NCI-H2171 treated with DMSO at 0.1 percent for 48 hours (cell line): ENCODE measurements around the gene LRRC26.
"Not testable (repeated sequence)": the region's sequence is repeated elsewhere in the genome, so short reads cannot be mapped to it uniquely, and the experiment has no call there.

Experiments
- DNase-seq: peaks from one replicate; lab custom pipeline; 2025; lab: John Stamatoyannopoulos, UW

LRRC26 gene

DNA sequence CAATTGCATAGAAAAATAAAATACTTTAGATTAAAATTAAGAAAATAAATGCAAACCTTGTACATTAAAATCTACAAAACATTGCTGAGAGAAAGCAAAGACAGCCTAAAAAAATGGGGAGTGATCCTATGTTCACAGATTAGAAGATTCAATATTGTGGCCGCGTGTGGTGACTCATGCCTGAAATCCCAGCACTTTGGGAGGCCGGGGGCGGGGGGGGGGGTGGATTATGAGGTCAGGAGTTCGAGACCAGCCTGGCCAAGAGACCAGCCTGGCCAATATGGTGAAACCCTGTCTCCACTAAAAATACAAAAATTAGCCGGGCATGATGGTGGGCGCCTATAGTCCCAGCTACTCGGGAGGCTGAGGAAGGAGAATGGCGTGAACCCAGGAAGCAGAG is 34.7 kb downstream of the LRRC26 start:
- not testable (repeated sequence) for DNase-seq

DNA sequence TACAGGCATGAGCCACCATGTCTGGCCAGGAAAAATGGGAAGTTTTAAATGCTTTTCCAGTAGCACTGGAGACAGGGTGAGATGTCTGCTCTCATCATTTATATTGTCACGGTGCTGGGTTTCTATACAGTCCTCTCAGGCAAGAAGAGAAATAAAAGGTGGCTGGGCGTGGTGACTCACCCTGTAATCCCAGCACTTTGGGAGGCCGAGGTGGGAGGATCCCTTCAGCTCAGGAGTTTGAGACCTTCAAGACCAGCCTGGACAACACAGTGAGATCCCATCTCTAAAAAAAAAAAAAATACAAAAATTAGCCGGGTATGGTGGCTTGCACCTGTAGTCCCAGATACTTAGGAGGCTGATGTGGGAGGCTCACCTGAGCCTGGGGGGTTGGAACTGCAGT is 35.7 kb downstream of the LRRC26 start:
- no peak for DNase-seq

DNA sequence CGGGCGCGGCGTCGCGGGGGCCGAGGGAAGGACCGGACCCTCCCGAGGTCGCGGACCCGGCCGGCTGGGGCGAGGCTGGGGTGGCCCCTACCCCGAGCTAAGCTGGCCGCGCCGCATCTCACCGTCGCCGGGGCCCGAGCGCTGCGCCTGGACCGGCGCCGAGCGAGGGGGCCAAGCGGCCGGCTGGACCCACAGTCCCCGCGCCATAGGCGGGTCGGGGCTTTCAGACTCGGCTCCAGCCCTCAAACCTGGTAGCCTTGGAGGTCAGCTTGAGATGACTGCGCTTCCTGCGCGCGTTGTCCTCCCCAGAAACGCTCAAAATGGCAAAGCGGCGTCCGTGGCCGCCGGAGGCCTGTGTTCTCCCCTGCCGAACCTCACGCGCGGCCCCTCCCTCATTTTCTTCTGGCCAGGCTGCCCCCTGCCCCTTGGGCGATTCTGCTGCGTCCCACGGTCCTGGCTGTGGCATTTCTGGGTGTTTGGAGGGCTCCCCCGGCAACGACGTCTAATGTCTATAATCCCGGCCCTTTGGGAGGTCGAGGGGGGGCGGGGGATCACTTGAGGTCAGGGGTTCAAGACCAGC is 39.6 kb downstream of the LRRC26 start:
- no peak for DNase-seq

DNA sequence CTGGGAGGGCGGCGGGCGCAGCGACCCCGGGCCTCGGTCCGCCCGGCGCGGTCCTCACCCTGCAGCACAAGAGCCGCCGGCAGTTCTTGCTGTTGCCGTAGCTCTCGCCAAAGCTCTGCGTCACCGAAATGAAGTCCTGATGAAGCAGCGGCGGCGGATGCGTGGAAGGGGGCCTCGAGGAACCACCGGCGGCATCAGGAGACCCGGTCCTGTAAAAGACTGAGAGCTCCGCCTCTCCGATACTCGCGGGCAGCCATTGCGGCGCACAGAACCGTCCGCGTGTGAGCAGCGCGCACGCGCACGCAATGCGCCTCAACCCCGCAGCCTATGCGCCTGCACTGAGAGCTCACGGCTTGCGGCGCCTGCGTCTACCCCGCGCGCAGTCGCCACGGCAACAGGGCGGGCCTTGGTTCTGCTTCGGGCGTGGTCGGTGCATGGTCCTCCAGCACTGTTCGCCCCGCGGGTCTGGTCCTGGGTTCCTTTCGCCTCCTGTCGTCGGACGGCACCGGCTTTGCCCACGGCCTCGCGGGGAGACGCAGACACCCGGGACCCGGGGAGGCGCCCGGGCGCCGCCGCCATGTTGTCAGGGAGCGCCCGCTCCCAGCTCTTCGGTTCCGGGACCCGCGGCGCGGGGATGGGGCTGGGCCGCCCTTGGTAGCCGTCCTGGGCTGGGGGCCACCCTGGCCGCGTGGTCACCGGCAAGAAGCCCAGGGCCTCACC is 40.2 kb downstream of the LRRC26 start:
- DNase-seq = peak; percentile 93

DNA sequence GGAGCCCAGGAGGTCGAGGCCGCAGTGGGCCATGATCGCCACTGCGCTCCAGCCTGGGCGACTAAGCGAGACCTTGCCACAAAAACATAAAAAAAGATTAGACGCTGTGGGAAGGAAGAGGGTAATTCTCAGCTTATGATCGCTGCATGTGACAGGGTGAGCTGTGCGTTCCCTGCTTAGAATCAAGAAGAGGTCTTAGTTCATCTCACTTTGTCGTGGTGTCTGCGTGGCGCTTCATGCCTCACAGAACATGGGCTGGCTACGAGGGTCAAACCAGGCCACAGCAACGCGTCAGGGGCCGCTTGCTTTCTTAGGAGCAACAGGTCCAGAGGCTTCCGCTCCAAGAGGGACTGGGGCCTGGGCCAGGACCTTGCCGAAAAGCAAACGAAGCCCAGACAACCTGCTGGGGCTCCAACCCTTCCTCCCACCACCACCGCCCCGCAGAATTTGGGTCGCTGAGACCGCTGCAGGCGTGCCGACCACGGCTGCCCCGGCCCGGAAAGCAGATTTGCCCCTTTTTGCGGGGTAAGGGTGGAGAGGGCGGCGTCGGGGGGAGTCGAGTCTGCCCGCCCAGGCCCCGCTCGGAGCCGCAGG is 40.9 kb downstream of the LRRC26 start:
- DNase-seq = no peak

DNA sequence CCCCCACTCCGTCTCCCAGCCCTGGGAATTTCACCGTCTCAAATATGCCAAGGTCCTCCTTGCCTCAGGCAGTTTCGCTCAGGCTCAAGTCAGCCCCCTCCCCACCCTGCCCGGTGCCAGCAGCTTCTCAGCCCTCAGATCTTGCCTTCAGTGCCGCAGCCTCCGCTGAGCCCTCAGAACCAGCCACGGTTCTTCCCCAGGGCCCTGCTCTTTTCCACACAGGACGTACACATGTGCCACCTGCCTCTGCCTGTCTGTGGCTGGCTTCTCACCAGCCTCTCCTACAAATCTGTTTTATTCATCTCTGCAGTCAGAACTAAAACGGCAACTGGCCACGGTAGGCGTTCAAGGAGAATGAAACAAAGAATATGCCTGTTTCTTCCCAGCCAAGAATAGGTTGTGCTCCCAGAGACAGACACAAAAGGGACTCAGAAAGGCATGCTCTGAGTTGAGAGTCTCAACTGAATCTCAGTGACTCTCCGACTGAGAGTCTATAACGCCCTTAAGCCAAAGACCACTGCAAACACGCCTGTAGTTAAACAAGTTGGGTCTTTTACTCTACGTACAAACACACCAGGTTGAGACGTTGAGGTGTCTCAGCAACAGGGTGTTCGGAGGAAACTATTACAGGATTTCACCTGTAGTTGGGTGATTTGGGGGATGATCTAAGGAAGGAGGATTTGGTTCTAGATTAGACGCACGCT is 41.5 kb downstream of the LRRC26 start:
- no peak for DNase-seq

DNA sequence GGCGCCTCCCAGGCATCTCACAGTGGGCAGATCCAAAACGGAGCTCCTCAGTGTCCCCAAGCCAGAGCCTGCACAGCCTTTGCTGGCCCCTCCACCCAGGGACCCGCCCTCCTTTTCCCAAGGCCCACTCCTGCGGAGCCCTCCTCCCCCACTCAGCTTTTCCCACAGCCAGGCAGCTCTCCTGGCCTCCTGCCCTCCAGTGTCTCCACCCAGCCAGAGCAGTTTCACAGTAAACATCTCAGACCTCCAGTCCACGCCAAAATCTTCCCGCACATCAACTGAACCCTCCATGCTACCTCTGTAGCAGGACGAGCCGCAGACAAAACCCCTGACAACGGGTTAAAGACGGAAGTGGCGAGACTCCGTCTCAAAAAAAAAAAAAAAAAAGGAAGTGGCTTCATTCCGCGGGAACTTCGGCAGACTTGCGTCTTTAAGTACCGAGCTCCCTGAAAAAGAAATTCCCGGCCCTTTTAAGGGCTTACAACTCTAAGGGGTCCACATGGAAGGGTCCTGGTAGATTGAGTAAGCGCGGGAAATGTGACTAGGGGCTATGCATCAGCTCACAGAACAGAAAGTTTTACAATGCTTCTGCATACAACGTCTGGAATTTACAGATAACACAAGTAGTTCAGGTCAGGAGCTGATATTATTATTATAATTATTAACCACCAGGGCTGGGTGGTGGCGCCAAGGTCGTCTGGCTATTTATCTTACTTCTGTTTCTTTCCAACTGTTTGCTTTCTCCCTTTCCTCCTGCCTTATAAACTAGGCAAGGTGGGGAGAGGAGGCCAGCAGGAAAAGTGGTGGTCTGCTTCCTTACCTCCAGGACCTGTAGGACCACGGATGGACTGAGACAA is 42.3 kb downstream of the LRRC26 start:
- DNase-seq = no peak

DNA sequence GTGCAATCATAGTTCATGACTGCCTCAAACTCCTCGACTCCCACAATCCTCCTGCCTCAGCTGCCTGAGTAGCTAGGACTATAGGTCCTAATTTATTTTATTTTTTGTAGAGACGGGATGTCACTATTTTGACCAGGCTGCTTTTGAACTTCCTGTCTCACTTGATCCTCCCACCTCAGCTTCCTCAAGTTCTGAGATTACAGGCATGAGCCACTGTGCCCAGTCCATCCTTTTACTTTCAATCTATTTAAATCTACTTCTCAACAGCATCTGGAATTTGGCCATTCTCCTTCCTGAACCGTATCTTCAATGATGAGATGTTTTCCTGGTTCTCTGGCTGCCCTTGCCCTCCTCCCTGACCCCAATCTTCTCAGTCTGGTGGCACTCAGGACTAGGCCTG is 43.1 kb downstream of the LRRC26 start:
- DNase-seq = no peak

DNA sequence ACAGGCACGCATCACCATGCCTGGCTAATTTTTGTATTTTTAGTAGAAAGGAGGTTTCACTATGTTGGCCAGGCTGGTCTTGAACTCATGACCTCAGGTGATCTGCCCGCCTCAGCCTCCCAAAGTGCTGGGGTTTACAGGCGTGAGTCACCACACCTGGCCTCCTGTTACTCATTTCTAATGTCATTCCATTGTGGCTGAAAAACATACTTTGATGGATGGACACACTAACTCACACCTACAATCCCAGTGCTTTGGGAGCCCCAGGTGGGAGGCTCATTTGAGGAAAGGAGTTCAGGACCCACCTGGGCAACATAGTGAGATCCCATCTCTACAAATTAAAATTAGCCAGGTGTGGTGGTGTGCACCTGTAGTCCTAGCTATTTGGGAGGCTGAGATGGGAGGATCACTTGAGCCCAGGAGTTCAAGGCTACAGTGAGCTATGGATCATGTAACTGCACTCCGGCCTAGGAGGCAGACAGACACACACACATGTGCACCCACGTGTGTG is 45.8 kb downstream of the LRRC26 start:
- DNase-seq = not testable (repeated sequence)

DNA sequence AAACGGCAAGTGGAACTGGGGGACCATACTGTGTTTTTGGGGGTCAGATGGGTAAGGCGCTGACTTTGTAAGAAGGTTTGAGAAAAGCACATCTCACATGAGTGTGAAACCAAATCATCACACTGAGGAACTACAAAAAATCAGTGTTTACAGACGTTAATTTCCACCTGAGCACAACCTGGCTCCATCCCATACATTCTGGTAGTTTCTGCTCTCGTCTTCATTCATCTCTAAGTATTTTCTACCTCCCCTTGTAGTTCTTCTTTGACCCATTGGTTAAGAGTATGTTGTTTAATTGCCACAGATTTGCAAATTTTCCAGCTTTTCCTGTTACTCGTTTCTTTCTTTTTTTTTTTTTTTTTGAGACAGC is 46.4 kb downstream of the LRRC26 start:
- DNase-seq = no peak

DNA sequence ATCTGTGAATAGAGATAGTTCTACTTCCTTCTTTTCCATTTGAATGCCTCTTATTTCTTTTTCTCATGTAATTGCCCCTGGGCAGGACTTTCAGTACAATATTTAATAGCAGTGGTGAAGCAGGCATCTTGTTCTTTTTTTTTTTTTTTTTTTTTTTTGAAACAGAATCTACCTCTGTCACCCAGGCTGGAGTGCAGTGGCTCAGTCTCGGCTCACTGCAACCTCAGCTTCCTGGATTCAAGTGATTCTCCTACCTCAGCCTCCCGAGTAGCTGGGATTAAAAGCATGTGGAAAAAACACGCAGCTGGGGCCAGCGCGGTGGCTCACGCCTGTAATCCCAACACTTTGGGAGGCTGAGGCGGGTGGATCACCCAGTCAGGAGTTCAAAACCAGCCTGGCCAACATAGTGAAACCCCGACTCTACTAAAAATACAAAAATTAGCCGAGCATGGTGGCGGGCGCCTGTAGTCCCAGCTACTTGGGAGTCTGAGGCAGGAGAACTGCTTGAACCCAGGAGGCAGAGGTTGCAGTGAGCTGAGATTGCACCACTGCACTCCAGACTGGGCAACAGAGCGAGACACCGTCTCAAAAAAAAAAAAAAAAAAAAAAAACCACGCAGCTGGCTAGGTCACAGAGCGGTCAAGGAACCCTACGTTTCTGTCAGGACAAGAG is 46.9 kb downstream of the LRRC26 start:
- not testable (repeated sequence) for DNase-seq

DNA sequence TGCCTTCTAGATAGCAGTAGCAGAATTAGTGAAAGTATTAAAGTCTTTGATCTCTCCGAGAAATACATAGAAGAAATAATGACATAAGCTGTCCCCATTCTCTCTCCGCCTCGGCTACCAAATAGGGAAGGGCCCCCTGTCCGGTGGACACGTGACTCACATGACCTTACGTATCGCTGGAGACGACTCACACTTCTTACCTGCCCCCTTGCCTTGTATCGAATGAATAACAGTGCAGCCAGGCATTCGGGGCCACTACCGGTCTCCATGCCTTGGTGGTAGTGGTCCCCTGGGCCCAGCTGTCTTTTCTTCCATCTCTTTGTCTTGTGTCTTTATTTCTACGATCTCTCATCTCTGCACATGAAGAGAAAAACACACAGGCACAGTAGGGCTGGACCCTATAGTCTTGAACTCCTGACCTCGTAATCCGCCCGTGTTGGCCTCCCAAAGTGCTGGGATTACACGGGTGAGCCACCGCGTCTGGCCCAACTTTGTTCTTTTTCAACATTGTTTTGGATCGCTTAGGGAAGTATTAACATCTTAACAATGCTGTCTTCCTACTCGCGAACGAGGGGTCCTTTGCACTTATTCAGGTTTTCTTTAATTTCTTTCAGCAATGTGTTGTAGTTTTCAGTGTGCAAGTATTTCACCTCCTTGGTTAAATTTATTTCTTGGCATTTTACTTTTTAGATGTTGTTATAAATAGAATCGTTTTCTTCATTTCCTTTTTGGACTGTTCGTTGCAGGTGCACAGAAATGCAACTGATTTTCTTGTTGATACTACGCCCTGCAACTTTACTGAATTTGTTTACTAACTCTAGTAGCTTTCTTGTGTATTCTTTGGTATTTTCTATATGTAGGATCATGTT is 47.7 kb downstream of the LRRC26 start:
- not testable (repeated sequence) for DNase-seq
